ENCODE measurements around the gene CKMT2.

Gene CKMT2

DNA sequence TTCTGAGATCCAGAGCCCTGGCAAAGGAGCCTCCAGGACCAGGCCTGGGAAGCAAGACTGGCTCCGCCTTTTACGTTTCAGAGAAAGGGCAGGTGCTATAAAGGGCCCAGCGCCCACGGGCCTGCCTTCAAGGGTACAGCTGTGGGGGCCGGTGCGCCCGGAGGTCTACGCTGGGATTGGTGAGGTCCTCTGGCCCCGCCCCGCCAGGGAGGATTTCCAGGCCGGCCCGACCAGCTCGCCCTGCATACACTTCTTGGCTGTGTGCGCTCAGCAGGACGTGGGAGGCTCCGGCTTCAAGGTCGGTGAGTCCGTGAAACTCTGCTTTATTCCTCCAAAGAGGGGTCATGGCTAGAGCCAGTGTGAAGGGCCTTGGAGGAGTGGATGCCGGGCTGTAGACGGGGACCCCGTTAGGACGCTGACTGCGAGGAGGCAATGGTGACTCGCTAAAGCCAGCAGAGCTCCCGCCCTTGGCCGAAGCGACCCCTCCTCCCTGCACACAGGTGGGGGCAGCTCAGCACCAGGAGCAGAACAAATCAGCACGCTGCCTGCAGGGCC, at the start of gene CKMT2:
TSS of gene CKMT2 (plus strand) at position 243 of the 555 bp plus-strand sequence. CDS start 17,811 bp downstream, outside the sequence.
- no peak for DNase-seq

DNA sequence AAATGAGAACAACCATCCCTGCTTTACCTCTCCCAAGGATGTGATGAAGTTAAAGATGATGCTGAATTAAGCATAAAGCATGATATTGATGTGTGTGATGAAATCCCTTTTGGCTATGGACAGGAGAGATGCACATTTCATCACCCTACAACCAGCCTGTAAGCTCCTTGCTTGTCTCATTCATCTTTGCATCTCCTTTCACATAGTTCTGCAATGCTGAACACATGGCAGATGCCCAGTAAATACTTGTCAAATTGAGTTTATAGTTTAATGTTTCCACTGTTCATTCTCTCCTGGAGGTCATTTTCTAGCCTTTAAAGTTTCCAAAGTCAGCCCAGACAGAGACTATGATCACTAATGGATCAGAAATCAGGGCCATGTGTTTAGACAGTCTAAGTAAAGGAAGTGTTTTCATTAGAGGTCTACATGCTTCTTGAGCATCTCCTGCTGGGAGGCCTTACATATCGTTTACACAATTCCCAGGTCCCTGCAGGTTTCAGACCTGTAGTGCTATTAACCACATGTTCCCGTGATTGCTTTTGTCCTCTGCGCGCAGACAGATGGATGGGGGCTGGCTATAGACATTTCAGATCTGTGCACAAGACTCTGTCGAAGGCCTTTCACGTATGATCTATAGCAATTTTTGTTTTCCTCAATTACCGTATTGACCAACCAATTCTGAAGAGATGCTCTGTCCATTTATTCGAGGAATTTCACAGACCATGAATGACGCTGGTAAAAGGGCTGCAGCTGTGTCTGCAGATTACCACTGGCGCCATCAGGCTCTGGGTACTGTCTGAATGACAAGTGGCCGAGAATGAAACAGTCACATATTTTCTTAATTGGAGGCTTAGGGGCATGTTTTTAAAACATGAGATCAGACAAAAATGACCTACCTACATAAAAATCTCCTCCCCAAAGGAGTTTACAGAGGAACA, 49.0 kb upstream of the CKMT2 start:
- no peak for DNase-seq

DNA sequence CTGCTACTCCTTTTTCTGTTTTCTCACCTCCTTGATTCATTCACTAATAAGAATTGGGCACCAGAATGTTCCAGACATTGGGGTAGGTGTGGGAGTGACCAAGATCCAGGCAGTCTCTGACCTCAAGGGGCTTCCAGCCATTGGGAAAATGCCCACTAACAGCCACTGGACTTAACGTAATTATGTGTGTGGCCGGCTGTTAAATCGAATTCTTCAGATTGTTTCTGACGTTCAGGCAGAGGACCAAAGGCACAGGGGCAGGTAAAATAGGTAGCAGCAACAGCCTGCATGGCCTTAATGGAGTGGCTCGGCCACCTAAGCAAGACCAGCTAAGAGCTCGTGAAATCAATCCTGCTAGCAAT, 48.4 kb upstream of the CKMT2 start:
- no peak for DNase-seq

DNA sequence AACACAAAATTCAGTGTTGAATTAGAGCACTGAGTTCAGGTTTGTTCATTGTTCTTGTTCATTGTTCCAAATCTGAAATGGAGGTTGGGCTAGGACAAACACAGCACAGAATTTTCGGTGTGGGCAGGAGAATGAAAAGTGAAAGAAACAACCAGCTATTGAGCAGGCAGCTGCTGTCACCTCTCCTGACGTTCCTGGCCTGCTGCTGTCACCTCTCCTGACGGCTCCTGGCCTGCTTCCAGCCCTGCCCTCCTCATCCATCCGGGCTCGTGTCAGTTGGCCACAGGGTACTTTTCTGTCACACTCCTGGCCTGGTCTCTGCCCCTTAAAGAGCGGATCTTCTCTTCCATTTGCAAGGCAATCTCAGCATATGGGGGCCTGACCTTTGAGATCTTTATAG, 45.2 kb upstream of the CKMT2 start:
- DNase-seq = no peak

DNA sequence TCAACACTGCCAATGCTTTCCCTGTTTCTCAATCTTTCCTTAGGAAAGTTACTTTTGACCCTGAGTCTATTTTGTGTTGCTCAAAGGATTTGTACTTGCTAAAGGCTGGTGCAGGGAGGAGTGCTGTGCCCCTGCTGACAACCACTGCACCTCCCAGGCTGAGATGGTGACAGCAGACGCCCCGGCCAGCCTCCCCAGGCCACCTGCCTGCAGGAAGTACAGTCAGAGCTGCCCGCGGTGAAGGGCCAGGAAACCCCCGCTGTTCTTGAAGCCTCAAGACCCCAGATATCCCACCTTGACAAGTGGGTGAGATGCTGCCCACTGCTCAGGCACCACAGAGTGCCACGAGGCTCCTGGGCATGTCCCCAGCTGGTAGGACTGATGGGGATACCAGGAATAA, 44.2 kb upstream of the CKMT2 start:
- DNase-seq = no peak

DNA sequence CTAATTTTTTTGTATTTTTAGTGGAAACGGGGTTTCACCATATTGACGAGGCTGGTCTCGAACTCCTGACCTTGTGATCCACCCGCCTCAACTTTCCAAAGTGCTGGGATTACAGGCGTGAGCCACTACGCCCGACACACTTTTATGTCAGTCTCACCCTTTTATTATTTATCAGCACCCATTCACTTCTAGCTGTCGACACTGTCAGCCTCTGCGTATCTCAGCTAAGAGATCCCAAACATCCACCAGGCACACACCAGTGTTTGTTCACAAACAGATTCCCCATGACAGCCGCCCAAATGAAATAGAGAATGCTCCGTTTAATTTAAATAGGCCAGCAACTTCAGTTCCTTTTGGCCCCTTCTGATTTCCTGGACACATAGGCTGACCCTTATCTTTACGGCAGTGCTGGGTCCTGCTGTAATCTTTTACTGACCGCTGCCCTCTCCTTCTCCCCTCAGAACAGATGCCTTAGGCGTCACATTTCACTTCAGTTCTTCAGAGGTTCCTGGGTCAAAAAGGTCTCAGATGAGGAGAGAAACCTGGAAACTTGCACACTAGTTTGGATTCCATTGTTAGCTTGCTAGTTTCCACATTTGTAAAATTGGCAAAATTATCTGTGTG, 43.1 kb upstream of the CKMT2 start:
- no peak for DNase-seq

DNA sequence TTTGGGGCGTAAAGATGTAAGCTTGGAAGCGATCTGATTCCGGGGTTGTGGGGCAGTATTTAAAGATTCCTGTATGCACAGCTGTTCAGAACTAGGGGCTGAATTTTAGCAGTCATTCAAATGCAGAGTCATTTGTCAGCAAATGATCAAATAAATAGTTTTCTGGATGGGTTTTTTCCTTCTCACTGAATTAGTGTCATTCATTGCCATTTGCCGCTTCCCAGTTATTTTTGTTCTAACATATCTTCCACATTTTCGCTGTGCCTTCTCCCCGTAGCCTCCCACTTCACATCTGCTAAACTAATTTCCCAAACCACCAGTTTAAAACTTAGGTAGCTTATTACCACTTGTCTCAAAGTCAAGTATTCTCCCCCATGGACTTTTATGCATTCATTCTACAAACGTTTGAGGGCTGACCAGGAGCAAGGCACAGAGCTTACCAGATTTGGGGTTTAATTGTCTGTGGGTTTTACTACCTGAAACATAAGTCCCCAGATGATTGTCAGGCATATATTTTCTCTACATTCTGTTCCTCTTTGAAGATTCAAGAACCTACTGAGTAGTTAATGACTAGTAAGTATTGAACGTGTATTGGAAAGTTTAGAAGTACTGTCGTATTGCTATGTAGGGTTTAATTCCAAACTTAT, 41.3 kb upstream of the CKMT2 start:
- DNase-seq = no peak

DNA sequence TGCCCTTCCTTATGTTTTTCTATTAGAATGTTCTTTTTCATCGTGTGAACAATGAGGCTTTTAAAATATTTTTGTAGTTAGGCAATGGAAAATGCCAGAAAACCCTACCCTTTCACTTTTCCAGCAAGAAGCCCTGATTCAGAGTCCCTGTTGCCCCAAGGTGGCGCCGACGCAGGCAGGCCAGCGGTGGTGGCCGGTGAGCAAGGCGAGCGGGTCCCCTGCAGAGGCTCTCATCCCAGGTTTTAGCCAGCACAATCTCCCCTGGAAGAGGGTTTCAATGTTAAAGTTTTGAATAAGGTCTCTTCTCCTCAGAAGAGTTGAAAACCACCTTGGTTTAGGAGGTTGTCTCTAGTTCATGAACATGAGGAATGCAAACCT, 40.8 kb upstream of the CKMT2 start:
- DNase-seq = no peak

DNA sequence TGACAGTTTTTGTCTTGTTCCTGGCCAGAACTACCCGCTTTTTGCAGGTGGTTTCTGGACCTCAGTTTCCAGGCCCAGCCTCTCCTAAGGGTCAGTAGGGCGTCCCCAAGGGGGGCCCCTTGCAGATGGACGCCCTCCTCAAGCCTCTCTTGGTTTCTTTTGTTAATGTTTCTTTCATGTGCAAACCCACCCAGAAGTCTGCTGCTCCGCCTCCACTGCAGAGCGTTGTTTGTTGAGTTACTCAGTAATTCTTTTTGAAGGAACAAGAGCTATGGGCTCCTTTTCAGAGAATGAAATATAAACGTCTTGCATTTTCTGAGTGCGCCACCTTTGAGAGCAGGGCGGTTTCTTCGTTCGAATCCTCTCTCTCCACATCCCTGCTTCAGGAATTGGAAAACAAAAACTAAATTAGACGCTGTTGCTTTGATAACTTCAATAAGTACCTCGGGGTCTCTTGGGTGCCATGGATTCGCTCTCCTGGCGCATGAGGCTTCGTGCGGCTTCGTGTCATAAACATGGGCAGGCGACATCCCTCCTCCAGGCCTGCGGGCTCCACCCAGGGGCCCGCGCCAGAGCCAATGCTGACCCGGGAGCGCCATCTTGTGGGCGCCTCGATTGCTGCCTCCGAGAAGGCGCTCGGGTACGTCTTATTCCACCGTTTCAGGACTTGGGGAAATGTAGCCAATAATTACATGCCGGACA, 38.3 kb upstream of the CKMT2 start:
- DNase-seq = peak; percentile 32

DNA sequence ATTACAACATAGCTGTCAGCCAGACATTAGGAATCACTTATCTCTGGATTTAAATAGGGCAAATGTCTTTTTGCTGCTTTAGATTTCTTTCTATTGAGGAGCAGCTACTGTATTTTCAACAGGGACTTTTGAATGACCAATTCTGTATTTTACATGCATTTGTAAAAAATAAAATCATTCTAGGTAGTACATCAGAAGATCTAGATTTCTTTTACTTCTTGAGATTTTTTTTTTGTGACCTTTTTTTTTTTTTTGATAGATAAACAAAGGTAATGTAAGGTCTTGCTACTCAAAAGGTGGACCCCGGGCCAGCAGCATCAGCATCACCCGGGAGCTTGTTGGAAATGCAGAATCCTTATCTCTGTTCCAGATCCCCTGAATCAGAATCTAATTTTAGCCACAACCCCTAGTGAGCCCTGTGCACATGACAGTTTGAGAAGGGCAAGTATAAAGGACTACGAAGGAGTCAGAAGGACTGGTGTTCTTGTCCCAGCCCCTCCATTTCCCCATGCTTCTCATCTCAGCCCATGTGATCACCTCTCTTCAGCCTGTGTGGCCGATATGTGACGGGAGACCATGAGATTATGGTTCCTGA, 37.7 kb upstream of the CKMT2 start:
- no peak for DNase-seq

DNA sequence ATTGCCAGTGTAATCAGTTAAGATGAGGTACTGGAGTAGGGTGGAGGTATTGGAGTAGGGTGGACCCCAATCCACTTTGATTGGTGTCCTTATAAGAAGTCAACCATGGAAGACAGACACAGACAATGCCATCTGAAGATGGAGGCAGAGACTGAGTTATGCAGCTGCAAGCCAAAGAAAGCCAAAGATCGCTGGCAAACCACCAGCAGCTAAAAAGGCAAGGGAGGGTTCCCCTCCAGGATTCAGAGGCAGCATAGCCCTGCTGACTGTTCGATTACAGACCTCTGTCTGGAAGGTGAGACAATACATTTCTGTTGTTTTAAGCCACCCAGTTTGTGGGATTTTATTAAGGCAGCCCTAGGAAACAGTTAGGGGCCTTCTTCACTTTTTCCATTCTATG, 30.5 kb upstream of the CKMT2 start:
- no peak for DNase-seq

DNA sequence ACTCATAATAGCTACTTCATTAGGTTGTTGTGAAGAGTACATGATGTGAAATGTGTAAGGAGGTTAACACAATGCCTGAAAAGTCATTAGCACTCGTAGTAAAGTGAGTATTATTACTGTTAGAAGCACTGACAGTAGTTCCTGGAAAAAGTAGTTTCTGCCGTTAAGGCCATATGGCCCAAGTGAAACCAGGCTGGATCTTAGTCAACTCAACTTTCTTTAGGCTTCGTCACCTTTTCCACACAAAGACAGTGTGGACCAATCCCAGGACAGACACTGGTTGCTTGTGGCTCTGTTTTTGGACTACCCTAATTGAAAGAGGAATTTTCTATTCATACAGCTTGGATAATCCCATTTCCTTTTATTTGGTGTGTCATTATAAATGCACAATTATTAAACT, 29.4 kb upstream of the CKMT2 start:
- no peak for DNase-seq

DNA sequence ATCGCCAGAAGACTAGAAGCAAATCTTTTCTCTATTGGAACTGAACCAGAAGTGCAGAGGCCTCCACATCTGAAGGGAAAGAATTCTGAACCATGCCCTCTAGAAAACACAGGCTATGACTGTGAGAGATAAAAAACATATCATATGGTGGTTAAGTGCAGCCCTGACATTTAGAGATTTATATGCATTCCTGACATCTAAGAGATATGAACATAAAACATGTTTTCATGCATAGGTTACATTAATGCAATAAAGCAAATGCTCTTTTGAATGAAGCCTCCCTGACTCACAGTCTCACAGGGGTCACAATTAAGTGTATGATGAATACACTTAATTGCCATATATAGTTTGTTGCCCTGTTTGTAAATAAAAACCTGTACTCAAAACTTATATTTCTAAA, 28.9 kb upstream of the CKMT2 start:
- DNase-seq = no peak

DNA sequence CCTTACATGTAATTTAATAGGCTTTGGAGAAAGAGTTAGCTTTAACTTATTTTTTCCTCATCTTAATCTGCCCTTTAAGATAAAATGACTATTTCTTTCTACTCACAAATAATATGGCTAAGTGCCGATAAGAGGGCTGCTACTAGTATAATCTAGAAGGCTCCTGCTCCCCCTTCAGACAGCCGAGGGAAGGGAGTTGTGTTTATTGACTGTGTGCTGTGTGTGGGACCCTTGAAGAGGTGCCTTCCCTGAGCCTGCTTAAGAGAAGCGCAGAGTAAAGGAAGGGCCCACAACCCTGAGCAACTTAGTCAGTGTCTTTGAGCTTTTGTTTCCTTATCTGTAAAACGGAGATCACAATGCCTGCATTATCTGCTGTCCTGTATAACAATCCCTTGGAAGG, 28.1 kb upstream of the CKMT2 start:
- no peak for DNase-seq

DNA sequence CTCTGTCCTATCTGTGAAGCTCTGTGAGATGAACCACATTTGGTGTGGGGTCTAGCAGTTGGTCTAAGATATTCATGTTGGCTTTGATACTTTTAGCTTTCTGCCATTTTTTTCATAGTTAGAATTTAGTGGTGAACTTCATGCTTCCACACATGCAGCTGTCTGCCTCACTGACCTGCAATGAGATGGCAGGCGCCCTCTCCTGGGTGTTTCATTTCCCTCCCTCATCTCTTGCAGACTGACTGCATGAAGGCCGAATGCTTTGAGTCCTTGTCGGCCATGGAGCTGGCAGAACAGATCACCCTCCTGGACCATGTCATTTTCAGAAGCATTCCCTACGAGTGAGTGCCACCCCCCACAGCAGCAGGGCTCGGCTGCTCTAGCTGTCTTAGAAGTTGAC, 26.1 kb upstream of the CKMT2 start:
- no peak for DNase-seq

DNA sequence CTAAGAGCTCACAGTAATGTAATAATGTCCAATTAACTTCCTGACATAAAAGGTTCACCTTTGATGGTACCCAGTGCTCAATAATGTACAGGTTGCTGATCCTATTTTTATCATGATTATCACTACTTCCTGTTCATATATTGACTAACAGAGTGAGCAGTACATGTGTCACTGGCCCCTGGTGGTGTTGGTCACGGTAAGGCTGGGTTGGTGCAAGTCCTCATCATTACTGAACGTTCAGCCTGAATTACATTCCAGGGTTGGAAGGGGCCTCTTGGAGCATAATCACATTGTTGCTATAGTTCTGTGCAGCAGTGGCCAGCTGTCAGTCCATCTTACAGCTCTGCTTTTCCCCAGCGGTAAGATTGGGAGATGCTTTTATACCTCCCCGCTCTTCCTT, 24.2 kb upstream of the CKMT2 start:
- no peak for DNase-seq

DNA sequence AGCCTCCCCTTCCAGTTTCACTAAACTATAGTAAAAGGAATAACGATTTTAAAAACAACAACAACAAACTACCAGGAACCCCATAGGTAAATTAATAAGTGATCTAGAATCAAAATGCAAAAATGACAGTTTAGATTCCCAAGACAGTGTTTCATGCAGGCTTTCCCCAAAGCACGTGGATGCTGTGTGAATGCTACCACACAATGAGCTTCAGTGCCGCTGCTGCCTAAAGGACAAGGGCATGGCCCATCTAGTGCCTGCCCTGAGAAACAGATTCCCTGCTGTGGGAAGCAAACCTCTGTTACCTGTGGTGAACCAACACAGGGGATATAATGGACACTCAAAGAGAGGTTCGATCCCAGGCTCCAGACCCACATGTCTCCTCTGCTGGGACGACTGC, 23.7 kb upstream of the CKMT2 start:
- DNase-seq = no peak

DNA sequence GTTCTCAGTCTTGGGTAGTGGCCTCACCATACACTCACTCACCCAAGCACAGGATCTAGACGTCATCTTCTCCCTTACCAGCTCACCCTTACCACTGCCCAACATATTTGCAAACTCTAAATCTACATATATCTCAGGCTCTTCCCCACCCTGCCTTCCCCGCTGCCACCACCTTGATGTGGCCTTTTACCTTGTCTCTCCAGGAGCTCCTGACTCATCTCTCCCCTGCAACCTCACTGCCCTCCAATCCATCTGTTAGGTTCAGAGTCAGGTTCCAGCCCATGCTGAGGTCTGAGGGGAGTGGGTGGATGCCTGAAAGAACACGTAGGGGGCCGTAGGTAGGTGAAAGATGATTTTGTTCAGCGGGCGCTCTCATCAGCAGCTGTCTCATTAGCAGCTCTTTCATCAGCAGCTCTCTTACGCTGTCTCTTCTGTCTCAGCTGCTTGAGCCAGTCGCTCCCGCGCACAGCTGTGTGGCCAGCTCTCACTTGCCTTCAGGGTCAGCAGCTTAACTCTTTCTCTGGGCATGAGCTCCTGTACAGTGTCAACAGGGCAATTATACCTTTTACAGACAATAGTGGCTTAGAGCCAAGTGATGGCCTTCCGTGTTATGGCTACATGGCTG, 23.1 kb upstream of the CKMT2 start:
- no peak for DNase-seq

DNA sequence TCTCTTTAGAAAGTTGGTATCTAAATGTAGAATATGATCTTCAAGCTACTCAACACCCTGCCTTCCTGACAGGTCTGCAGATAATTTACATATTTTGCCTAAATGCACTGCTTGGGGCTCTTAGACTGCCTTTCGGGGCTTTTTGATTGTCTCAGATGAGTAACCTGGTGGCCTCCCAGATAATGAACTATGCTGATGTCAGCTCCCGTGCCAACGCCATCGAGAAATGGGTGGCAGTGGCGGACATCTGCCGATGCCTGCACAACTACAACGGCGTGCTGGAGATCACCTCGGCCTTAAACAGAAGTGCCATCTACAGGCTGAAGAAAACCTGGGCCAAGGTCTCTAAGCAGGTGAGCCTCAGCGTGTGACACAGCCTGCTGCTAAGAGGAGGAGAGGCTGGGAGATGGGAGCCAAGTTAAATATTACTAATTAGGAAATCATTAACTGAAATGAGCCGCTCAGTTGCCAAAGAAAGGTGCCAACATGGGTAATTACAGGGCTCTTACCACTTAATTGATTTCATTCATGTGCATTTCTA, 20.8 kb upstream of the CKMT2 start:
- DNase-seq = no peak

DNA sequence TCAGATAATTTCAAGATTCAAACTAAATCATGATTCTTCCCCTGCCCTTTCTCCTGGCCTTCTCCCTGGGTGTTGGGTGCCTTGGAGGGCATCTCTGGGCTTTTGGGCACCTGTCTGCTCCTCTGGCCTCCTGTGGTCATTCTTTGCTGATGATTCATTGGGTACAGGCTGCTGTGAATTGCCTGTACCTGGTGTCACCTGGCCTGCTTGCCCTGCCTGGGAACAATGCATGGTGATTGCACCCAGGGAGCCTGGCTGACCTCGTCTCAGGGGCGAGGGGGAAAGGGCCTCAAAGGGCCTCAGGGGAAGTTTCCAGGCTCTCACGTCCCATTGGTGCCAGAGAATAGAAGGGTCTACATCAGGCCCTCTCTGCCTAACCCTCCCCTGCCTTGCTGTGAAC, 20.1 kb upstream of the CKMT2 start:
- no peak for DNase-seq

DNA sequence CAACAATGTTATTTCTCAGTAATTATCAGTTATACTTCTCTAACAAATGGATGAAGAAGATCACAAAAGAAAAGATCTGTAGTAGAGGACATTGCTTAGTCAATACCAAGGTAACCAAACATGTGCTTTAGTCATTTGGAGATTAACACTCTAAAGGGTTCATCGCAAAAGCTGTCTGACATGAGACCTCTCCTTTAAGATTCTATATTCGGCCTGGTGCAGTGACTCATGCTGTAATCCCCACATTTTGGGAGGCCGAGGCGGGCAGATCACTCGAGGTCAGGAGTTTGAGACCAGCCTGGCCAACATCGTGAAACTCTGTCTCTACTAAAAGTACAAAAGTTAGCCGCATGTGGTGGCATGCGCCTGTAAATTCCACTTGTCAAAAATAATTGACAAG, 18.3 kb upstream of the CKMT2 start:
- DNase-seq = no peak

DNA sequence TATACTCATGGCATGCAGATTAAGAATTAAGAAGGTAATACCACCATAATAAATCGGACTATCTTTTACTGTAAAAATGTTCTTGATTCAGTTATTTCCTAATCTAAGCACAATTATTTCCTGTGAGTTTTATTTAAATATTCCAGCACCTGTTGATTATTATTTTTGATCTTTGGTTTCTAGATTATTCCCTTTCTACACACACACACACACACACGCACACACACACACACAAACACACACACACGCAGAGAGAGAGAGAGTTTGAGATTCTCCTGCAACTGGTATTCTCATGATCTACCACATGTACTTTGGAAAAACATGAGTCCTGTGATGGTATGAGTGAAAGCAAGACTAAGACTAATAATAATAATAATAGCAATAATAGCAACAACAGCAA, 17.0 kb upstream of the CKMT2 start:
- DNase-seq = no peak
